Adipocyte (in vitro differentiated cells): ENCODE measurements around the gene LIPJ.

Source experiments
- DNase-seq: peaks from one replicate; pipeline ENCODE4 v3.0.0-alpha.2; 2015; ENCODE audit warnings: low read depth
- H3K27me3 ChIP-seq: replicated peaks from 2 replicates; pipeline ENCODE4 v1.7.0; 2013; ENCODE audit warnings: mild to moderate bottlenecking, low read length, moderate library complexity; ENCODE audit not compliant: control insufficient read depth, insufficient read depth
- H3K36me3 ChIP-seq: 2 replicates; pipeline ENCODE4 v1.7.0; 2013; ENCODE audit warnings: low read length, mild to moderate bottlenecking, moderate library complexity; ENCODE audit not compliant: control insufficient read depth, insufficient read depth, severe bottlenecking
- H3K4me1 ChIP-seq: 2 replicates; pipeline ENCODE4 v1.7.0; 2013; ENCODE audit warnings: mild to moderate bottlenecking, low read length, moderate library complexity; ENCODE audit not compliant: control insufficient read depth, insufficient read depth
- H3K4me3 ChIP-seq: 2 replicates; pipeline ENCODE4 v1.7.0; 2013; ENCODE audit warnings: mild to moderate bottlenecking, low read length, moderate library complexity
- H3K9ac ChIP-seq: 2 replicates; pipeline ENCODE4 v1.7.0; 2013; ENCODE audit warnings: mild to moderate bottlenecking, low read length, moderate library complexity
- H3K9me3 ChIP-seq: 2 replicates; pipeline ENCODE4 v1.7.0; 2013; ENCODE audit warnings: mild to moderate bottlenecking, low read length, moderate library complexity; ENCODE audit not compliant: control insufficient read depth

The LIPJ gene

DNA sequence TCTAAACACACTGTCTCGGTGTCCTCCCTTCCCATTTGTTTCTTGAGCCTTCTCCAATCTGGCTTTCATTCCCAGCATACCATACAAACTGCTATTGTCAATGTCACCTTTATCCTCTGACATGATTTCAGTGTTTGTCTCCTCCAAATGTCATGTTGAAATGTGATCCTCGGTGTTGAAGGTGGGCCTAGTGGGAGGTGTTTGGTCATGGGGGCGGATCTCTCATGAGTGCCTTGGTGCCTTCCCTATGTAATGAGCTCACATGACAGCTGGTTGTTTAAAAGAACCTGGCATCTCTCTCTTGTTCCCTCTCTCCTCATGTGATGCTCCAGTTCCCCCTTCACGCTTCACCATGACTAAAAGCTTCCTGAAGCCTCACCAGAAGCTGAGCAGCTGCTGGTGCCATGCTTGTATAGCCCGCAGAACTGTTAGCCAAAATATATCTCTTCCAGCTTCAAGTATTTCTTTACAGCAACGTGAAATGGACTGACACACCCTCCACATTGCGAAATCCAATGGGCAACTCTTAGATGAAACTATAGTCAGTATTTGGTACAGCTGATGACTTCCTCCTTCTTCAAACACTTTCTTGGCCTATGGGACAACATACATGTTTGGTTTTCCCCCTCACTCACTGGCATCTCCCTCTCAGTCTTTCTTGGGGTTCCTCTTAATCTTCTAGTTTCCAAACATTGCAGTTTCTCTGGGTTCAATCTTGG is 31.2 kb upstream of the LIPJ start:
- Histone ChIP-seq H3K27me3 (no peaks in the 10 kb centered on the region), H3K9ac (no peak overlapping the region), H3K4me1 (peaks cover 24% of the 10 kb centered on the region), H3K36me3 (no peaks in the 10 kb centered on the region), H3K4me3 (no peak overlapping the region), H3K9me3 (no peaks in the 10 kb centered on the region)
- DNase-seq: no peak

DNA sequence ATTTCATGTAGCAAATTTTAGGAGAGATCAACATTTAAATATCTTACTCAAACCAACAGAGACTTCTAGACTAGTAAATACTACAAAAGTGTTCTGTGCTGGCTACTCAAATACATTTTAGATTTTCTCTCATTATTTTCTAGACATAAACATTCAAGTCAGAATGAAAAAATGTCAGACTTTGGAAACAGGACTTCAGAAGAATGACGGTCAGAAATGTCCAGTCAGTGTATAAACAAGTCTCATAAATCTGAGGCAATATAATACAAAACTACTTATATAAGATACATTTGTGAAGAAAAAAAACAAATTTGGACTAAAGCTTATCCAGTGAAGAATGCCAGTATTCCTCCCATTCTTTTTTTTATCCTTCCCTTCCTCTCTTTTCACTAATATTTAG is 29.3 kb upstream of the LIPJ start:
- Histone ChIP-seq H3K27me3 (no peaks in the 10 kb centered on the region), H3K9me3 (no peaks in the 10 kb centered on the region), H3K36me3 (no peaks in the 10 kb centered on the region), H3K9ac (peak overlapping the region; percentile 50), H3K4me3 (no peak overlapping the region), H3K4me1 (peaks cover 20% of the 10 kb centered on the region)
- peak; percentile 51 for DNase-seq

DNA sequence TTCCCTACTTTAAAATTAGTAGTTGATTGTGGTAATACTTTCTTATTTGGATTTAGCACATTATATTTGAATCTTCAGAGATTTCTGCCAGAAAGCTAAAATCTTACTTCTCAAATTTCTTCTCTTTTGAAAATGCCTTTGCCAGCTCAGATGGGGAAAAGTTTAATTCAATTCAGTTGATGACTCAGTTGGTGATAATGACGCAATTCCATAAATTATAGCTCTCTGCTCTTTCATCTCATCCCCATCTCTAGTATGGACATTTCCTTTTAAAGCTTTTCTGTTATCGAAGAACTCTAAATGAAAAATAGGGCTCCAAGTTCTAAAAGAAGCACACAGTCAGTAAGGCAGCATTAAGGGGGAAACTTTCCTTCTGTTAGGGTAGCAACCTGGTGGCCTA is 28.9 kb upstream of the LIPJ start:
- H3K27me3 ChIP-seq: no peaks in the 10 kb centered on the region
- peak overlapping the region; percentile 50 for H3K9ac ChIP-seq
- peak; percentile 85 for DNase-seq
- no peaks in the 10 kb centered on the region for H3K36me3 ChIP-seq
- no peak overlapping the region for H3K4me3 ChIP-seq
- peaks cover 16% of the 10 kb centered on the region for H3K4me1 ChIP-seq
- no peaks in the 10 kb centered on the region for H3K9me3 ChIP-seq

DNA sequence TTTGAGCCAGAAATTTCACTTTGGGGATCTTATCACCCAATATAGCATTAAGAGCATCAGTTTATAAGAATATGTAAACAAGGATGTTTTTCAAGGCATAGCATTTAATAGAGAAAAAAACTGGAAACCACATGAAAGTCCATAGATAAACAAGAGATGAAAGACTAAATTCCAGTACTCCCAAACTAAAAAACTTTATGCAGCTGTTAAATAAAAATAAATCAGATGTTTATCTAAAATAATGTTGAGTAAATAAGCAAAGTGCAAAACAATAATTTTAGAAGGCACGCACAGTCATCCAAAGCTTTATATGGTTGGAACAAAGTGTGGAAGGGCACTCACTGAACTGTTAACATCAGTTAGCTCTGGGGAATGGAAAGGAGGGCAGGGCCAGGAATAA is 24.4 kb upstream of the LIPJ start:
- Histone ChIP-seq H3K36me3 (no peaks in the 10 kb centered on the region), H3K27me3 (no peaks in the 10 kb centered on the region), H3K9ac (no peak overlapping the region), H3K4me1 (peaks cover 9% of the 10 kb centered on the region), H3K4me3 (no peak overlapping the region), H3K9me3 (no peaks in the 10 kb centered on the region)
- no peak for DNase-seq

DNA sequence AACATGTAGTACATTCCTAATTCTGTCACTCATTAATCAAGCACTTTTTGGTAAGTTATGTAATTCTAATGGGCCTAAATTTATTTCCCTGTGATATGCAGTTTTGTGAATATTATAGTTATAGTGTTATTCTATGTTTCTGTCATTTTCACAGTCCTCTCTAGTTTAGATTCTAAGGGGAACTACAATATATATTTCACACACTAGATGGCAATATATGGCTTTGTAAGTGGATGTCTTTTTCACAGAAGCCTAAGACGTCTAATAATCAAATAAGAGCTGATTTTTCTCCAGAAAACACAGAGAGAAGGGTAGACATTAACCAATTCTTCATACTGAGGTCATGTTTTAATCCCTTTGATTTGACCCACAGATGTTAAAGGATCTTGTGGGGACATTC is 21.5 kb upstream of the LIPJ start:
- Histone ChIP-seq H3K9me3 (no peaks in the 10 kb centered on the region), H3K27me3 (no peaks in the 10 kb centered on the region), H3K36me3 (no peaks in the 10 kb centered on the region), H3K4me1 (no peaks in the 10 kb centered on the region), H3K4me3 (no peak overlapping the region), H3K9ac (peak overlapping the region; percentile 41)
- DNase-seq: peak; percentile 79

DNA sequence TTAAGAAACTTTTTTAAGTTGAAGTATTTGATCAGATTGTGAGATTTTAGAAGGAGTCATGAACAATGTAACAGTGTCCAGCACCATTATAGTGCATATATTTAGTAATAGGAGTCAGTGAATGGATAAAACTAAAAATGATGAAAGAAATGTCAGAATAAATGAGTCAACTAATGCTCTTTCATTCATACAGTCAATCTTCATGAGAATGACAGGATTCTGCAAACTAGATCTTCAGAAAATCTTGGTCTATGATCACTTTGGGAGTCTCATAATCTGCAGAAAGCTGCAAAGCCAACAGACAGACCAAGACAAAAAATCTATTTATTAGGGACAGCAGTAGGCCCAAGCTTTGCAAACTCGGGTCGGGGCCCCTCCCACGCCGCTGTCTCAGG is 4.2 kb upstream of the LIPJ start:
- Histone ChIP-seq H3K9me3 (no peaks in the 10 kb centered on the region), H3K4me3 (peak overlapping the region; percentile 94), H3K4me1 (peaks cover 3% of the 10 kb centered on the region), H3K36me3 (no peaks in the 10 kb centered on the region), H3K9ac (peak overlapping the region; percentile 98), H3K27me3 (no peaks in the 10 kb centered on the region)
- no peak for DNase-seq

DNA sequence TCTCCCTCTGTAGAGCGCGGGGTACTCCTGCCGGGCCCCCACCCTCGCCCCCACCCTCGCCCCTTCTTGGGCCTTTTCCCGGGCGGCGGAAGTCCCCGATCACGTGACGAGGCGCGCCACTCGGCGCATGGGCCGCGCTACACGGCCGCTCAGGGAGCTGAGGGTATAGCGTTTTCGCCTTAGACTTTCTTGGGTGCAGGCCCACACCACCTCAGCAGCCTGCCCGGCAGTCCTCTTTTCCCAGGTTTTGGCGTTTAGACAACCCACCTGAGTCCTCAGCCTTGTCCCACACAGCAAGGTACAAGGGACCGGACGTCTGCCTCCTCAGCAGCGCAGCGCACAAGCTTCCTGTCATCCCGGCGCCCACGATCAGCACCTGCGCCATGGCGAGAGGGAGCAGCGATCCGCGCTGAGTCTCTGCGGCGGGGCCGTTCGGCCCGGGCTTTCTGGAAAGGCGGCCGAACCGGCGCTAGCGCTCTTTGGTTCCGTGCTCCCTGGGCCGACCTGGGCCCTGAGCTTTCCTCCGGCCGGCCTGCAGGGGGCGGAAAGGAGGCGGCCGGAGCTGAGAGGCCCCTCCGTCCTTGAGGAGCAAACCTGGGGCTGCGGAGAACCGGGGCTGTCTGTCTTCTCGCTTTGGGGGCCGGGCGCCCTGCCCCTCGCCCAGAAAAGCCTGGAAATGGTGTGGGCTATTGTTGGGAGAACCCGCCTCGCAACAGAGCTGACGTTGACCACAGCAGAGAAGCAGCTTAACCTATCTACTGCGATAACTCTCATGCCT is 3.6 kb upstream of the LIPJ start, which contains the start of gene RNLS:
RNLS (minus strand) TSS at position 513 of the 778 bp plus-strand sequence.
- H3K36me3 ChIP-seq: no peaks in the 10 kb centered on the region
- peak within 1 kb of the TSS; percentile 98 for H3K9ac ChIP-seq
- H3K4me1 ChIP-seq: peaks cover 3% of the 10 kb centered on the region
- H3K9me3 ChIP-seq: no peaks in the 10 kb centered on the region
- no peaks in the 10 kb centered on the region for H3K27me3 ChIP-seq
- H3K4me3 ChIP-seq: peak within 1 kb of the TSS; percentile 94
- peak; percentile 68 for DNase-seq

DNA sequence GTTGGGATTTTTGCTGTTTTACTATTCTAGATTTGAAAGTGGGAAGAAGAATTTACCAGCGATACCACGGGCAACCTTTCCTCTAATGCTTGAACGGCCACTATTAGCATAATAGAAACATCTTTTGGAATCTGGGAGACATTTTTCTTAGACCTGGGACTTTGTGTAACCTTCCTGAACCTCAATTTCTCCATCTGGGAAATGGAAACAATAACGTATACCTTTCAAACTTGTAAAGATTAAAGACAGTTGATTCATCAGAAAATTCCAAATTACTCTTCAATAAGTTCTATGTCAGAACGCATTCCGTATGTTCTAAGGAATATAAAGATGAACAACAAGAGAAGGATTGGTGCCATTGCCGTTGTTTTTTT is 3.0 kb upstream of the LIPJ start:
- peak overlapping the region; percentile 98 for H3K9ac ChIP-seq
- H3K27me3 ChIP-seq: no peaks in the 10 kb centered on the region
- peak overlapping the region; percentile 94 for H3K4me3 ChIP-seq
- no peak for DNase-seq
- no peaks in the 10 kb centered on the region for H3K36me3 ChIP-seq
- peaks cover 3% of the 10 kb centered on the region for H3K4me1 ChIP-seq
- H3K9me3 ChIP-seq: no peaks in the 10 kb centered on the region

DNA sequence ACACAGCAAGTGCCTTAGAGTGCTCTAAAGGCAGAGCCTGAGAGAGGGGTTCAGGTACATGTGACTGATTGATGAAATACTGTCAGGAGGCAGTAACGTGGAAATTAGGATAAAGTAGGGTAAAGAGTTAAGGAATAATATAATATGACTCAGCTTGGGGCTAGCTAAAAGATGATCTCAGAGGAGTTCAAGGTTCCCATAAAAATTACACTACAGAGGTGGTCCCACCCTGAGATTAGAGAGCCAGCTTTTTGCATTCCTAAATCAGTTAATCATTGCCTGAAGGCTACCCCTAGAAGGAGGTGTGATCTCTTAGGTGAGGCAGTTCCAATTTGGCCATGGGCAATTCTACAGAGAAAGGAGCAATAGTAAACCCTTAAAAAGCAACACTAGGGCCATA is 5.8 kb downstream of the LIPJ start:
- Histone ChIP-seq H3K9ac (no peak overlapping the region), H3K36me3 (no peaks in the 10 kb centered on the region), H3K27me3 (no peaks in the 10 kb centered on the region), H3K9me3 (no peaks in the 10 kb centered on the region), H3K4me1 (no peaks in the 10 kb centered on the region), H3K4me3 (no peak overlapping the region)
- DNase-seq: no peak

DNA sequence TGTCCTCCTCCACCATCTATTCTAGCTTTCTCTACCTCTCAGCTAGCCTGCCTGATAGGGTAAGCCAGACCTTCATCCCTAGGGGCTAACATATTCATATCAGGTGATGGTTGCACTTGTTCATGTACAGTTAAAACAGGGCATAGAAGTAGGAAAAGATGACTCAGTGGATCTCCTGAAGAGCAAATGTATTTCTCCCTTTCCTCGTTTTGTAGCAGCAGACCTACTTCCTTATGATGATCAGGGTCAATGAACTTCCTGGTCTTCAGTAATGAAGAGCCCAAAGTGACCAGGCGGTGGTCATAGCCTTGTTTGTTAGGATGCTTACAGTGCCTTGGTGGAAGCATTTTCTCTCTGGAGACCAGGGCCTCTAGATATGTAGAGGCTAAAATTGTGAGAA is 6.3 kb downstream of the LIPJ start:
- no peaks in the 10 kb centered on the region for H3K27me3 ChIP-seq
- no peaks in the 10 kb centered on the region for H3K4me1 ChIP-seq
- no peaks in the 10 kb centered on the region for H3K36me3 ChIP-seq
- no peaks in the 10 kb centered on the region for H3K9me3 ChIP-seq
- no peak for DNase-seq
- no peak overlapping the region for H3K4me3 ChIP-seq
- H3K9ac ChIP-seq: no peak overlapping the region

DNA sequence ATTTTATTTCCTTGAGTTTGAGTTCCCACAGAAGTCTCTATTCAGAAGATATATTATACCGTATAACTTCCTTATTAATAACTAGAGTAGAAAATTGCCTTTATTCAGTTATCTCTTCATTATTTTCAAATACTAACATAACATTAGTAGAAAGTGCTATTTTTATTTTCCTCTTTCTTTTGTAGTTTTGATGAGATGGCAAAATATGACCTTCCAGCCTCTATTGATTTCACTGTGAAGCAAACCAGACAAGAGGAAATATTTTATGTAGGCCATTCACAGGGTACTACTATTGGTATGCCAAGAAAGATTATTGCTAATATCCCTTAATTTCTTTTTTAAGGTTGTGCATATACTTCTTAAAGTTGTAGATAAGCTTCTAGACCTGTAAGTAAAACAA is 7.9 kb downstream of the LIPJ start:
- H3K4me3 ChIP-seq: no peak overlapping the region
- H3K9me3 ChIP-seq: no peaks in the 10 kb centered on the region
- no peak overlapping the region for H3K9ac ChIP-seq
- H3K36me3 ChIP-seq: no peaks in the 10 kb centered on the region
- no peaks in the 10 kb centered on the region for H3K27me3 ChIP-seq
- DNase-seq: no peak
- no peaks in the 10 kb centered on the region for H3K4me1 ChIP-seq
